Fibroblast of gingiva (primary cell): Measurements from ENCODE around the gene GRAMD1B.
A peak's percentile ranks its signal among the peaks of the same experiment; 100 is the strongest.

Experiments used
- DNase-seq: peaks from one replicate; pipeline ENCODE4 v3.0.0-alpha.2; 2011; ENCODE audit warnings: low read depth

The GRAMD1B gene

DNA sequence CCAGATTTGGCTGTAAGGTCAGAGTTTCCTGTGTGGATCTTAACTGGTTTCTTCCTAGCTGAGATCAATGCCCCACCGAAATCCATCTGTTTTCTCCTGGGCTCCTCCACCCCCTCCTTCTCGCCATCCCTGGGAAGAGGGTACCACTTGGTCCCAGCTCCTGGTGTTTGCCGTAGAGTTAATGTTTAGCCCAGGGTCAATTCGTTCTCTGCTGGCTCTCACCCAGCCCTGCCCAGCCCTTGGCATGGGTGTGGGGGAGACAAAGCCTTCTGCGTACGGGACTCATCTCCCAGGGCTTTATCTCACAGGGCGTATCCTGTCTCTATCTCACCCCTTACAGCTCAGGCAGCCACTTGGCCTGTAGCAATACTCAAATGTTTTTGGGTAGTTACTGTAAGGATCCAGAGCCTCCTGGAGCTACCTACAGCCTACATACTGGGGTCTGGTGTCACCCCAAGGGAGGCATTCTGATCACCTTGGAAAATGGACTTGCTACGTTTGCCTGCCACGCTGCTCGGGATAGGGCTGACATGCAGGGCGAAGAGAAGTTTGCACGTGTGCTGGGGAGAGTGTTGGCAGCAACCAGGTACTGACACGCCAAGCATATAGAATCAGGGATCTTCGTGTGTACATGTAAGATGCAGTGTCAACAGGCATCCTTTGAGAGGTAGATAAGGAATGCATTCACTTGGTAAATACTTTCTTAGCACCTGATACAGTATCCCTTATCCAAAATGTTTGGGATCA is 158.2 kb downstream of the GRAMD1B start:
- DNase-seq = no peak

GRCh38 chr11:123588864-123589262 is 158.8 kb downstream of the GRAMD1B start:
- no peak for DNase-seq

DNA sequence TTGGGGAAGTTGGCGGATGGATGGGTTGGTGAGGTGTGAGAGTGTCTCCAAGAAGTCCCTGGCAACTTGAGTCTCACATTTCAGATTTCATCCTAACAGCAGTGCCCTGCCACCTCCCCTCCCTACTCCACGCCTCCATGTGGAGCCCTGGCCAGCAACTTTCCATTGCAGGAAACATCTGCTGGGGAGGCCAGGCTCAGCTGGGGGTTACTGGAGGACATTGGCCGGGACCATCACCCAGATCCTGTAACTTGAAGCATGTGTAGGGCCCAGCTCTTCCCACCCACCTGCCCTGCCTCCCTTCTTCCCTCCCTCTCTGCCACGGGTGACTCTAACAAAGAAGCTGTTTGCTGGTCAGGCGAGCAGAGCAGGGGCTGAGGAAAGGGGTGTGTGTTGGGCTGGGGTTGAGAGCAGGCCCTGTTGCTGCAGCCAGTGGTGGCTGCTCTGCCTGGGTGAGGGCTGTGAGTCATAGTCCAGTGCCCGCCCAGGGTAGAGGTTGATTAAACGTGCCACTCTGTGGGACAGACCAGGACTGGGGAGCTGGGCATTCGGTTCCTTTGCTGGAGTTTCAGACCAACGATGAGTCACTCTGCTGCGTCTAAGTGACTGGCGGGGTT is 160.3 kb downstream of the GRAMD1B start:
- peak; percentile 46 for DNase-seq

DNA sequence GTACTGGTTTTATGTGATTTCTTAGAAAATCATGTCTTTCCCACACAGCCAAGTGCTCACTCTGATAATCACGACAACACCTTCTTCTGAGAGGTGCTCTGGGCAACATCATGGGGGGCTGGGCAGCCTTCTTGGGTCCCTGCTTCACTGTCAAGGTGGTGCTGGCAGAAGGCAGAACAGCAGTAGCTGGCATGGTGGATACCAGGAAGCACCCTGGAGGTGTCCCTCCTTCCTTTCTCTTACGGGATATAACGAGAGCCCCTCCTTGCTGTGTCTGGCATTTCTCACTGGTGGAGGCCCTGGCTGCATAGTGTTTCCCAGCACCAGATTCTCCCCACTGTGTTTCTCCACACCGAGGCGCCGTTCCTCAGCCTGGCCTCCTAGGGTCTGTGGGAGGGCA is 163.5 kb downstream of the GRAMD1B start:
- DNase-seq = no peak

DNA sequence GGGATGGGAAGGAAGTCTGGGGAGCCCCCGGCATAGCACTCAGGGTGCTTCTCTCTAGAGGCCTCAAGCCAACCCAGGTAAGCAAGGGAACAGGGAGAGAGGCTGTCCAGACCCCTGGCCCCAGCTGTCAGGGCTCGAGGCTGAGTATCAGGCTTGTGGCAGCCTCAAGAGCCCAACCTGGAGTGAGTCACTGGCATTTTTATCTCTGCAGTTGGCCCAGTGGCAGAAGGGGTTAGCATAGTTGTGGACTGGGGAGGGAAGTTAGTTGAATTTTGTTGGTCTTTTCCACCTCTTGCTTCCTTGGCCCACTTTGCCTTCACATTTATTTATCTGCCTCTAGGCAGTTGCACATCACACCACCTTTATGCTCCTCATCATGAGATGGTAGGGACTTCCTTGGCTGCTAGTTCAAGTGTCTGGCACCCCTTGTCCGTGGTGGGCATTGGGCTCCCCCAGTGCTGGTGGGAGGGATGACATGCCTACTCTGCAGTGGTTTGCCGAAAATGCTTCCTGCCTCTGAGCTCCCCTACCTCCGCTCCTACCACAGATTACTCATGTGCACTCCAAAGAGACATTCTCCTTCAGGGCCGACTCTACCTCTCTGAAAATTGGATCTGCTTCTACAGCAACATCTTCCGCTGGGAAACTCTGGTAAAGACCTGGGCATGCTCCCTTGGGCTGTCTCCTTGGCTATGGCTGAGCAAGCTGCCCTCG is 164.3 kb downstream of the GRAMD1B start:
- DNase-seq = no peak

DNA sequence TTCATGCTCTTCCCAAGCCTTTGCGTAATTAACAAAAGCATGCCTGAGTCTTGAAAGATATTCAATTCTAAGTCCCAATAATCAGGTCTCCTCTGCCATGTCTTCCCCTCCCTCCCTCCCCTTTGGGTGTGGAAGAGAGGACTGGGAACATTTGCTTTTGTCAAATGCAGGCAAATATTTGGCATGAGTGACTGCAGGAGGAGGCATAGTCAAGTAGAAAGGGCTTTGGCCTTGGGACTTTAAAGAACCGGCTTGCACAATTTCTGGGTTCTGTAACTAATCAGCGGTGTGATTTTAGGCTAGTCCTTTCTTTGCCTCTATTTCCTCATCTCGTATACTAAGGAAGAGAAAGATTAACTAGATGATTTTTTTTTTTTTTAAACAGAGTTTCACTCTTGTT is 164.9 kb downstream of the GRAMD1B start:
- no peak for DNase-seq

- no peak for DNase-seq
Observed at GRCh38 chr11:123597859-123598258, 167.8 kb downstream of the GRAMD1B start.

GRCh38 chr11:123601136-123601535 is 171.1 kb downstream of the GRAMD1B start:
- DNase-seq = peak; percentile 53

- DNase-seq = no peak
Observed at GRCh38 chr11:123601743-123602142, 171.7 kb downstream of the GRAMD1B start.

DNA sequence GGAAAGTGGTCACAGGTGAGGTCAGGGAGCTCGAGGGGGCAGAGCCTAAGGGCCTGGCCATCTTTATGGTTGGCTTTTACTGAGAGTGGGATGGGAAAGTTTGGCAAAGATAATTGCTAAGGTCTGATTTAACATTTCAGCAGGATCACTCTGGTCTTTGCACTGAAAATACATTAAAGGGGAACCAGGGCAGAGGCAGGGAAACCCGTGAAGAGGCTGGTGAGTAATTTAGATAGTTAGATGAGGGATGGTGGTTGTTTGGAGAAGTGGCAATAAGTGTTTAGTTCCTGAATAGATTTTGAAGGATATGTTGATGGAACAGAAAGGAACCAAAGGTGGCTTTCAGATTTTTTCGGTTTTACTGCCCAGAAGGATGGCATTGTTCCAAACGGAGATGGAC is 173.6 kb downstream of the GRAMD1B start:
- DNase-seq = no peak

- no peak for DNase-seq
Observed at GRCh38 chr11:123607781-123608180, 177.7 kb downstream of the GRAMD1B start.

GRCh38 chr11:123608371-123608770 is 178.3 kb downstream of the GRAMD1B start:
- DNase-seq = no peak

- no peak for DNase-seq
Observed at GRCh38 chr11:123608945-123609344, 178.9 kb downstream of the GRAMD1B start.

GRCh38 chr11:123611698-123612097 is 181.6 kb downstream of the GRAMD1B start:
- no peak for DNase-seq

- DNase-seq = peak; percentile 38
Observed at GRCh38 chr11:123616505-123617198, 186.6 kb downstream of the GRAMD1B start.

DNA sequence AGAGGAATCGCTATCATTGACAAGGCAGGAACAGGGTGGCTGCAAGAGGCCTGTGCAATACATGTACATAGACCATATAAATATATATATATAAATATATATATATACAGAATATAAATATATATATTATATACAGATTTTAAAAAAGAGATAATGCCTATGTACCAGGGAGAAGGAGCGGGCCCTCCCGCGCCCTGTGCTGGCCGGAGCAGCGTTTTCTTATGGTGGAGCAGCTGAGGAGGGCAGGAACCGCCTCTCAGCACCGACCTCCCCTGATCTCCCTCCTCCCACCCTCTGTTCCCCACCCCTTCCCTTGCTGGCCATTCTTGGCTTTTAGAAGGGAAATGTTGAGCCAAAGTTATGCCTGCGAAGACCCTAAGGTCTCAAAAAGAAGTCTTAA is 192.5 kb downstream of the GRAMD1B start:
- DNase-seq = no peak

GRCh38 chr11:123624974-123625373 is 194.9 kb downstream of the GRAMD1B start:
- peak; percentile 21 for DNase-seq

GRCh38 chr11:123628936-123629683 is 199.0 kb downstream of the GRAMD1B start:
- no peak for DNase-seq

- DNase-seq = no peak
Observed at GRCh38 chr11:123630126-123630608, 200.1 kb downstream of the GRAMD1B start.

- no peak for DNase-seq
Observed at GRCh38 chr11:123640029-123640428, 210.0 kb downstream of the GRAMD1B start.

GRCh38 chr11:123640677-123641494 is 210.8 kb downstream of the GRAMD1B start:
- DNase-seq = peak; percentile 6
